RPMI8226 (cell line): Measurements from ENCODE around the gene WDR70.
"Not testable (repeated sequence)": the region's sequence is repeated elsewhere in the genome, so short reads cannot be mapped to it uniquely, and the experiment has no call there.

Experiments
- DNase-seq: peaks from one replicate; pipeline ENCODE4 v3.0.0-alpha.2; 2015

WDR70 gene

GRCh38 chr5:37518356-37518755, 139.2 kb downstream of the WDR70 start:
- not testable (repeated sequence) for DNase-seq

- no peak for DNase-seq
Measured at GRCh38 chr5:37519304-37519703, 140.2 kb downstream of the WDR70 start.

- no peak for DNase-seq
Measured at GRCh38 chr5:37519807-37520206, 140.7 kb downstream of the WDR70 start.

GRCh38 chr5:37520811-37521210, 141.7 kb downstream of the WDR70 start:
- DNase-seq: no peak

GRCh38 chr5:37532976-37533740, 154.0 kb downstream of the WDR70 start:
- no peak for DNase-seq

GRCh38 chr5:37533851-37534250, 154.7 kb downstream of the WDR70 start:
- DNase-seq: no peak

GRCh38 chr5:37539459-37539858, 160.3 kb downstream of the WDR70 start:
- no peak for DNase-seq

GRCh38 chr5:37543216-37543615, 164.1 kb downstream of the WDR70 start:
- no peak for DNase-seq

- DNase-seq: no peak
Measured at GRCh38 chr5:37549411-37549810, 170.3 kb downstream of the WDR70 start.

- DNase-seq: no peak
Measured at GRCh38 chr5:37552161-37552560, 173.0 kb downstream of the WDR70 start.

- DNase-seq: no peak
Measured at GRCh38 chr5:37552770-37553719, 173.9 kb downstream of the WDR70 start.

GRCh38 chr5:37553720-37554404, 174.7 kb downstream of the WDR70 start:
- no peak for DNase-seq

GRCh38 chr5:37554405-37554739, 175.3 kb downstream of the WDR70 start:
- no peak for DNase-seq

GRCh38 chr5:37554938-37555337, 175.8 kb downstream of the WDR70 start:
- peak; percentile 46 for DNase-seq

- DNase-seq: no peak
Measured at GRCh38 chr5:37557734-37558293, 178.7 kb downstream of the WDR70 start.

GRCh38 chr5:37565062-37565670, 186.0 kb downstream of the WDR70 start:
- DNase-seq: no peak

- DNase-seq: no peak
Measured at GRCh38 chr5:37567566-37567965, 188.4 kb downstream of the WDR70 start.

- DNase-seq: no peak
Measured at GRCh38 chr5:37568018-37568753, 189.1 kb downstream of the WDR70 start.

- no peak for DNase-seq
Measured at GRCh38 chr5:37568893-37569292, 189.8 kb downstream of the WDR70 start.

GRCh38 chr5:37569466-37569865, 190.3 kb downstream of the WDR70 start:
- DNase-seq: no peak

- DNase-seq: no peak
Measured at GRCh38 chr5:37570597-37570996, 191.5 kb downstream of the WDR70 start.

- DNase-seq: no peak
Measured at GRCh38 chr5:37571985-37572384, 192.9 kb downstream of the WDR70 start.
